OCI-LY1 (cell line): ENCODE results near the gene REXO4.

Source experiments
- H2AFZ ChIP-seq: fragments of 200-600 bp; sonication (generic), shearing (Covaris generic); 2 replicates; pipeline ENCODE4 v1.6.0; 2014; ENCODE audit warnings: antibody characterized with exemption, mild to moderate bottlenecking, low read length
- H3F3A ChIP-seq: fragments of 200-600 bp; sonication (generic), shearing (Covaris generic); 2 replicates; pipeline ENCODE4 v1.6.0; 2014; ENCODE audit warnings: mild to moderate bottlenecking, antibody characterized with exemption, low read length, moderate library complexity; ENCODE audit not compliant: insufficient read depth
- H3K27ac ChIP-seq: fragments of 200-600 bp; sonication (generic); 2 replicates; pipeline ENCODE4 v1.5.1; 2014; ENCODE audit warnings: low read length, mixed run types, mild to moderate bottlenecking, low read depth; ENCODE audit not compliant: poor library complexity, severe bottlenecking
- H3K27me3 ChIP-seq: fragments of 200-600 bp; sonication (generic); 2 replicates; pipeline ENCODE4 v1.6.0; 2014; ENCODE audit warnings: antibody characterized with exemption, mild to moderate bottlenecking, low read length, moderate library complexity; ENCODE audit not compliant: insufficient read depth
- H3K36me3 ChIP-seq: fragments of 200-600 bp; sonication (generic); 2 replicates; pipeline ENCODE4 v1.6.1; 2014; ENCODE audit warnings: mild to moderate bottlenecking, antibody characterized with exemption, low read length, moderate library complexity, mixed read lengths; ENCODE audit not compliant: insufficient read depth
- H3K4me1 ChIP-seq: fragments of 200-600 bp; sonication (generic); 2 replicates; pipeline ENCODE4 v1.5.1; 2014; ENCODE audit warnings: mild to moderate bottlenecking, low read length, moderate library complexity; ENCODE audit not compliant: insufficient read depth, severe bottlenecking
- H3K4me2 ChIP-seq: fragments of 200-600 bp; sonication (generic), shearing (Covaris generic); 2 replicates; pipeline ENCODE4 v1.6.1; 2014; ENCODE audit warnings: low read length
- H3K4me3 ChIP-seq: fragments of 200-600 bp; sonication (generic); 2 replicates; pipeline ENCODE4 v1.5.1; 2014; ENCODE audit warnings: low read length, low read depth, mild to moderate bottlenecking, mixed read lengths; ENCODE audit not compliant: poor library complexity, severe bottlenecking
- H3K79me2 ChIP-seq: fragments of 200-600 bp; shearing (Covaris generic); 2 replicates; pipeline ENCODE4 v1.6.1; 2016; ENCODE audit warnings: mixed run types, low read length, mixed read lengths; ENCODE audit not compliant: insufficient read depth
- H3K9ac ChIP-seq: fragments of 200-600 bp; sonication (generic), shearing (Covaris generic); 2 replicates; pipeline ENCODE4 v1.6.1; 2014; ENCODE audit warnings: mild to moderate bottlenecking, low read length, mixed read lengths
- H3K9me2 ChIP-seq: fragments of 200-600 bp; sonication (generic), shearing (Covaris generic); 2 replicates; pipeline ENCODE4 v1.6.1; 2014; ENCODE audit warnings: low read depth, mild to moderate bottlenecking, low read length, mixed read lengths
- H3K9me3 ChIP-seq: fragments of 200-600 bp; shearing (Covaris generic); 2 replicates; pipeline ENCODE4 v1.6.1; 2014; ENCODE audit warnings: low read length, mixed read lengths
- H4K20me1 ChIP-seq: fragments of 200-600 bp; sonication (generic), shearing (Covaris generic); 2 replicates; pipeline ENCODE4 v1.6.0; 2016; ENCODE audit warnings: mild to moderate bottlenecking, low read length; ENCODE audit not compliant: insufficient read depth
- EZH2 ChIP-seq: fragments of 200-600 bp; sonication (generic), shearing (Covaris generic); IDR thresholded peaks from 2 replicates; pipeline ENCODE4 v1.8.0; 2017; ENCODE audit warnings: borderline replicate concordance, mixed run types, mild to moderate bottlenecking, antibody characterized with exemption, low read length, moderate library complexity, mixed read lengths
- TF ChIP-seq, protein P1 (sequence below): fragments of 200-600 bp; sonication (generic), shearing (Covaris generic); IDR thresholded peaks from 2 replicates; pipeline ENCODE4 v1.5.1; 2017; ENCODE audit warnings: mild to moderate bottlenecking, antibody characterized with exemption, low read length, moderate library complexity, mixed read lengths

REXO4 gene

DNA sequence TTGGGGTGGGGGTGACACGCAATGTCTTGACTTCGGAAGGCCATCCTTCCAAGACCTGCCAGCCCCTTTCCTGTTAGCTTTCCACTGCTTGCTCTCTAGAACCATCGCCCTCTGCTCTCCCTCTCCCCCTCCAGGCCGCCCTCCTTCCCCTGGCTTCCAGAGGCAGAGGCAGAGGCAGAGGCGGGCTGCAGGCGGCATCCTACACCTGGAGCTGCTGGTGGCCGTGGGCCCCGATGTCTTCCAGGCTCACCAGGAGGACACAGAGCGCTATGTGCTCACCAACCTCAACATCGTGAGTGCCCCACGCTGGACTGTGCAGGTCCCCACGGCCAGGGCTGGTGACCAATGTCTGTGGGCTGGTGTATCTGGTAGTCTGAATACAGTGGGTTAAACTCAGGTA is 6.4 kb upstream of the REXO4 start:
- Histone ChIP-seq H3K9ac (no peak overlapping the region), H3K27ac (no peak overlapping the region), H3F3A (no peaks in the 10 kb centered on the region), H3K4me2 (no peak overlapping the region), H3K9me3 (no peaks in the 10 kb centered on the region), H3K9me2 (no peaks in the 10 kb centered on the region), H3K27me3 (peaks cover 10% of the 10 kb centered on the region; the same call in 1 of the 2 replicates), H2AFZ (no peak overlapping the region), H3K79me2 (no peaks in the 10 kb centered on the region), H3K4me1 (peaks cover 10% of the 10 kb centered on the region), H4K20me1 (no peaks in the 10 kb centered on the region), H3K4me3 (no peak overlapping the region), H3K36me3 (no peaks in the 10 kb centered on the region)
- TF ChIP-seq EZH2: no peak
- TF ChIP-seq, protein P1, sequence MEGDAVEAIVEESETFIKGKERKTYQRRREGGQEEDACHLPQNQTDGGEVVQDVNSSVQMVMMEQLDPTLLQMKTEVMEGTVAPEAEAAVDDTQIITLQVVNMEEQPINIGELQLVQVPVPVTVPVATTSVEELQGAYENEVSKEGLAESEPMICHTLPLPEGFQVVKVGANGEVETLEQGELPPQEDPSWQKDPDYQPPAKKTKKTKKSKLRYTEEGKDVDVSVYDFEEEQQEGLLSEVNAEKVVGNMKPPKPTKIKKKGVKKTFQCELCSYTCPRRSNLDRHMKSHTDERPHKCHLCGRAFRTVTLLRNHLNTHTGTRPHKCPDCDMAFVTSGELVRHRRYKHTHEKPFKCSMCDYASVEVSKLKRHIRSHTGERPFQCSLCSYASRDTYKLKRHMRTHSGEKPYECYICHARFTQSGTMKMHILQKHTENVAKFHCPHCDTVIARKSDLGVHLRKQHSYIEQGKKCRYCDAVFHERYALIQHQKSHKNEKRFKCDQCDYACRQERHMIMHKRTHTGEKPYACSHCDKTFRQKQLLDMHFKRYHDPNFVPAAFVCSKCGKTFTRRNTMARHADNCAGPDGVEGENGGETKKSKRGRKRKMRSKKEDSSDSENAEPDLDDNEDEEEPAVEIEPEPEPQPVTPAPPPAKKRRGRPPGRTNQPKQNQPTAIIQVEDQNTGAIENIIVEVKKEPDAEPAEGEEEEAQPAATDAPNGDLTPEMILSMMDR: no peak

DNA sequence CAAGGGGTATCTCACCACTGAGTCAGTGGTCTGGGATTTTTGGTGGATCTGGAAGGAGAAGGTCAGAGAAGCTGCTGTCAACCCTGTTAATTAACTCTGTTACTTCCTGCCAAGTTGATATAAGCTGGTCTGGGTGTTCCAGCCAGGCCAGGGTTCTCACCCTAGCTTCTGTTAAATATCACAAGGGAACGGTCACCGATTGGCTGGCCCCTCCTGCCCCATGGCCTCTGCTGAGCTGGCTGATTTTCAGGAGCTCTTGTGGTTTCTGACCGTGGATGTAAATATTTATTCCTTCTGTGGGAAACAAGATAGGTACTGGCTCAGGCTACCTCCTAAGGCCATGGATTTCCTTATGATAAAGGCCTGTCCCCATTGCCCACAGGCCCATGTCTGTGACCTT is 5.4 kb upstream of the REXO4 start:
- Histone ChIP-seq H3K27me3 (peaks cover 10% of the 10 kb centered on the region; the same call in 1 of the 2 replicates), H3K9me3 (no peaks in the 10 kb centered on the region), H3K4me2 (no peak overlapping the region), H3K4me1 (peaks cover 19% of the 10 kb centered on the region), H4K20me1 (no peaks in the 10 kb centered on the region), H3K9me2 (no peaks in the 10 kb centered on the region), H3K36me3 (no peaks in the 10 kb centered on the region), H3K27ac (no peak overlapping the region), H3F3A (no peaks in the 10 kb centered on the region), H3K4me3 (no peak overlapping the region), H3K9ac (no peak overlapping the region), H2AFZ (no peak overlapping the region), H3K79me2 (no peaks in the 10 kb centered on the region)
- TF ChIP-seq, protein P1: no peak
- TF ChIP-seq EZH2: no peak

DNA sequence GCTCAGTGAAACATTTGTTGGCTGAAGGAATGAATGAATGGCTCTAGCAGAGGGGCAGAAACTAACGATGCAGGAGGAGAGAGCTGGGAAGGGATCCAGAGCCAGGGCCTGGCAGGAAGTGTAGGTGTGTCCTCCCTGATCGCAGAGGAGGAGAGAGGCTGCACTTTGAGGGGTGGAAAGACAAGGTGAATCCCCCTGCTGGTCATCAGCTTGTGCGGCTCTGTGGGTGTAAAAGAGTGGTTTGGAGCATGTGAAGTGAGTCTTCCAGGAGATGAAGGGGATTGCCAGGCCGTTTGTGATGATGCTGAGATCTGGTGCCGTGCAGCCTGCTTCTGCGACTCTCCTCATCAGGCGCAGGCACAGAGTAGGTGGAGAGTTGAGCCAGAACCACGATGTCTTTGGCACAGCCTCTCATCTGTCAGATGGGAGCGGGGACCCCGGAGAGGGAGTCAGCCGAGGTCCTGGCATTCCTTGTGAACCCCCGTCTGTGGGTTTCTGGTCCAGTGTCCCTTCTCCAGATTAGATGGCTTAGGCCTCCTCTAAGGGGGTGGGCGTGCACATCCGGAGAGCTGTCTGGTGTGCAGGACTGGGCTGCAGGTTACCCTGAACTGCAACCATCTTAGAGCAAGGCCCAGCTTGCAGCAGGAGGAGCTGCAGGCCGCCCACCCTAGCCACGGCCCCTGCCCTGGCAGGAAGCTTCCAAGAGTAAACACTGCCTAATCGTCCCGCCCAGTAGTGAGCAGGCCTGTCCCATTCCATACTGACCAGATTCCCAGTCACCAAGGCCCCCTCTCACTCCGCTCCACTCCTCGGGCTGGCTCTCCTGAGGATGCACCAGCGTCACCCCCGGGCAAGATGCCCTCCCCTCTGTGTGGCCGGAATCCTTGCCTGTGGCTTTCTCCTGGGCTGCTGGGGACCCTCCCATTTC is 4.1 kb upstream of the REXO4 start, which contains the start of gene ADAMTS13:
Gene ADAMTS13, plus strand, starts transcription at position 753 of the 928 bp plus-strand sequence. Its CDS starts 77 bp downstream, at position 830.
- Histone ChIP-seq H3K9ac (no peak within 1 kb of the TSS), H3K4me2 (no peak within 1 kb of the TSS)

More for the DNA sequence above, 4.1 kb upstream of the REXO4 start, which contains the start of gene ADAMTS13:
- Histone ChIP-seq H3K27ac (no peak within 1 kb of the TSS), H3K9me3 (no peaks in the 10 kb centered on the region), H3F3A (no peaks in the 10 kb centered on the region), H3K4me1 (peaks cover 24% of the 10 kb centered on the region), H3K79me2 (peaks cover 7% of the 10 kb centered on the region), H2AFZ (no peak within 1 kb of the TSS), H4K20me1 (no peaks in the 10 kb centered on the region), H3K9me2 (no peaks in the 10 kb centered on the region), H3K4me3 (no peak within 1 kb of the TSS), H3K27me3 (no peaks in the 10 kb centered on the region; the same call in 1 of the 2 replicates), H3K36me3 (no peaks in the 10 kb centered on the region)
- TF ChIP-seq, protein P1: peak; percentile 34; the same call in 1 of the 2 replicates
- no peak for TF ChIP-seq EZH2
